Measurements from ENCODE around the gene BLTP3B. TPM values are rescaled to one million over a fixed set of nuclear protein-coding genes. Genes with fewer than 3 reads are reported as not detected.

The BLTP3B gene
- total and polyA plus RNA-seq, 2 of the 13 experiments (the other 11 are each of a cell fraction or from before 2014, with no cell fraction given) = 15.6 to 24.4 TPM

DNA sequence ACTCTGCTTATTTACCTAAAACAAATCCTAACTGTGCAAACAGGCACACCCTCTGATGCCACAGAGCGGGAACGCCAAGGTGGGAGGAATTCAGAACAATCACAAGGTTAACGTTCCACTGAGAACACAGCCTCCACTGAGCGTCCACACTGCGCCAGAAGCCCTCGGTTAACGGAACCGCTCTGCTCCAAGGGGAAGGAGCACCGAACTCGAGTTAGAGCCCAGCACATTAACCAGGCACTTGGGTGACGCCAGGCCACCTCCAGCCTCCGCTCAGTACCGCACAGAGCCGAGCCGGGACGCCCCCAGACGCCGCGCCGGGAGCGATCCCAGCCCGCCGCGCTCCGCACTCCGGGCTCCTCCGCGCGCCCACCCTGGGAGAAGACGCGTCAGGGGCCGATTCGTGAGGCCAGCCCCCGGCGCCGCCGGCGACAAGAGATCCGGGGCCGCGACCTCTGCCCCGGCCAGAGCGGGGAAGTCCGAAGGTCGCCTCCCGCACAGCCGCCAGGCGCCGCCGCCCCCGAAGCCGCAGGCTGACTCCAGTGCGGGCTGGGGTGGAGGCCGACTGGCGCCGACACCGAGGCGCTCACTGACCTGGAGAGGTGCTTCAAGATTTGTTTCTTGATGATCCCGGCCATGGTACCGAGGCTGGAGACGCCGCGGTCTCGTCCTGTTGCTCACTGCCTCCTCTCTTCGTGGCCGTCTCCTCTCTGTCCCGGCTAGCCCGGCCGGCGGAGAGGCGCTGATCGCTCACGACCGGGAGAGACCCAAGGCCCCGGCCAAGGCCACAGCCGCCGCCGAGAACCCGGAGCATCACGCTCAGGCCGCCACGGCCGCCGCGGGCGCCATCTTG, 450 bp downstream of the BLTP3B start (continued):
- no peak for TF ChIP-seq PBX3 (CRISPR knock-in tag; IDR thresholded peaks at IDR 0.05; ENCODE audit: borderline replicate concordance)
- TF ChIP-seq ZNF839 (CRISPR knock-in tag; IDR thresholded peaks at IDR 0.05; ENCODE audit: borderline replicate concordance) = no peak
- TF ChIP-seq MIER3 (CRISPR knock-in tag; IDR thresholded peaks at IDR 0.05; ENCODE audit: borderline replicate concordance) = no peak
- no peak for TF ChIP-seq ZNF382 (CRISPR knock-in tag; IDR thresholded peaks at IDR 0.05; ENCODE audit: borderline replicate concordance)
- no peak for TF ChIP-seq ZFP36L2 (CRISPR knock-in tag; IDR thresholded peaks at IDR 0.05)
- TF ChIP-seq PLRG1 (conservative IDR thresholded peaks at IDR 0.05) = no peak
- no peak for TF ChIP-seq KDM4B (CRISPR knock-in tag; IDR thresholded peaks at IDR 0.05)
- TF ChIP-seq, protein P1, sequence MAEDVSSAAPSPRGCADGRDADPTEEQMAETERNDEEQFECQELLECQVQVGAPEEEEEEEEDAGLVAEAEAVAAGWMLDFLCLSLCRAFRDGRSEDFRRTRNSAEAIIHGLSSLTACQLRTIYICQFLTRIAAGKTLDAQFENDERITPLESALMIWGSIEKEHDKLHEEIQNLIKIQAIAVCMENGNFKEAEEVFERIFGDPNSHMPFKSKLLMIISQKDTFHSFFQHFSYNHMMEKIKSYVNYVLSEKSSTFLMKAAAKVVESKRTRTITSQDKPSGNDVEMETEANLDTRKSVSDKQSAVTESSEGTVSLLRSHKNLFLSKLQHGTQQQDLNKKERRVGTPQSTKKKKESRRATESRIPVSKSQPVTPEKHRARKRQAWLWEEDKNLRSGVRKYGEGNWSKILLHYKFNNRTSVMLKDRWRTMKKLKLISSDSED (CRISPR knock-in tag; IDR thresholded peaks at IDR 0.05) = no peak
- no peak for TF ChIP-seq MBNL3 (CRISPR knock-in tag; conservative IDR thresholded peaks at IDR 0.05)
- peak; percentile 81; the same call in 1 of the 2 replicates for TF ChIP-seq KDM5B (CRISPR knock-in tag; IDR thresholded peaks at IDR 0.05; ENCODE audit: borderline replicate concordance)
- TF ChIP-seq ZNF34 (CRISPR knock-in tag; IDR thresholded peaks at IDR 0.05; ENCODE audit: borderline replicate concordance) = no peak
- no peak for TF ChIP-seq ZNF317 (CRISPR knock-in tag; IDR thresholded peaks at IDR 0.05)
- no peak for TF ChIP-seq ZNF784 (CRISPR knock-in tag; IDR thresholded peaks at IDR 0.05; ENCODE audit: borderline replicate concordance)
- TF ChIP-seq, protein P2, sequence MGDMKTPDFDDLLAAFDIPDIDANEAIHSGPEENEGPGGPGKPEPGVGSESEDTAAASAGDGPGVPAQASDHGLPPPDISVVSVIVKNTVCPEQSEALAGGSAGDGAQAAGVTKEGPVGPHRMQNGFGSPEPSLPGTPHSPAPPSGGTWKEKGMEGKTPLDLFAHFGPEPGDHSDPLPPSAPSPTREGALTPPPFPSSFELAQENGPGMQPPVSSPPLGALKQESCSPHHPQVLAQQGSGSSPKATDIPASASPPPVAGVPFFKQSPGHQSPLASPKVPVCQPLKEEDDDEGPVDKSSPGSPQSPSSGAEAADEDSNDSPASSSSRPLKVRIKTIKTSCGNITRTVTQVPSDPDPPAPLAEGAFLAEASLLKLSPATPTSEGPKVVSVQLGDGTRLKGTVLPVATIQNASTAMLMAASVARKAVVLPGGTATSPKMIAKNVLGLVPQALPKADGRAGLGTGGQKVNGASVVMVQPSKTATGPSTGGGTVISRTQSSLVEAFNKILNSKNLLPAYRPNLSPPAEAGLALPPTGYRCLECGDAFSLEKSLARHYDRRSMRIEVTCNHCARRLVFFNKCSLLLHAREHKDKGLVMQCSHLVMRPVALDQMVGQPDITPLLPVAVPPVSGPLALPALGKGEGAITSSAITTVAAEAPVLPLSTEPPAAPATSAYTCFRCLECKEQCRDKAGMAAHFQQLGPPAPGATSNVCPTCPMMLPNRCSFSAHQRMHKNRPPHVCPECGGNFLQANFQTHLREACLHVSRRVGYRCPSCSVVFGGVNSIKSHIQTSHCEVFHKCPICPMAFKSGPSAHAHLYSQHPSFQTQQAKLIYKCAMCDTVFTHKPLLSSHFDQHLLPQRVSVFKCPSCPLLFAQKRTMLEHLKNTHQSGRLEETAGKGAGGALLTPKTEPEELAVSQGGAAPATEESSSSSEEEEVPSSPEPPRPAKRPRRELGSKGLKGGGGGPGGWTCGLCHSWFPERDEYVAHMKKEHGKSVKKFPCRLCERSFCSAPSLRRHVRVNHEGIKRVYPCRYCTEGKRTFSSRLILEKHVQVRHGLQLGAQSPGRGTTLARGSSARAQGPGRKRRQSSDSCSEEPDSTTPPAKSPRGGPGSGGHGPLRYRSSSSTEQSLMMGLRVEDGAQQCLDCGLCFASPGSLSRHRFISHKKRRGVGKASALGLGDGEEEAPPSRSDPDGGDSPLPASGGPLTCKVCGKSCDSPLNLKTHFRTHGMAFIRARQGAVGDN (CRISPR knock-in tag; IDR thresholded peaks at IDR 0.05) = peak; percentile 87
- TF ChIP-seq, protein P3, sequence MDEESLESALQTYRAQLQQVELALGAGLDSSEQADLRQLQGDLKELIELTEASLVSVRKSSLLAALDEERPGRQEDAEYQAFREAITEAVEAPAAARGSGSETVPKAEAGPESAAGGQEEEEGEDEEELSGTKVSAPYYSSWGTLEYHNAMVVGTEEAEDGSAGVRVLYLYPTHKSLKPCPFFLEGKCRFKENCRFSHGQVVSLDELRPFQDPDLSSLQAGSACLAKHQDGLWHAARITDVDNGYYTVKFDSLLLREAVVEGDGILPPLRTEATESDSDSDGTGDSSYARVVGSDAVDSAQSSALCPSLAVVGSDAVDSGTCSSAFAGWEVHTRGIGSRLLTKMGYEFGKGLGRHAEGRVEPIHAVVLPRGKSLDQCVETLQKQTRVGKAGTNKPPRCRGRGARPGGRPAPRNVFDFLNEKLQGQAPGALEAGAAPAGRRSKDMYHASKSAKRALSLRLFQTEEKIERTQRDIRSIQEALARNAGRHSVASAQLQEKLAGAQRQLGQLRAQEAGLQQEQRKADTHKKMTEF (CRISPR knock-in tag; IDR thresholded peaks at IDR 0.05) = peak; percentile 77
- TF ChIP-seq KDM6A (CRISPR knock-in tag; IDR thresholded peaks at IDR 0.05; ENCODE audit: low read depth) = no peak
- peak; percentile 11; the same call in 1 of the 2 replicates for TF ChIP-seq ETV5 (CRISPR knock-in tag; IDR thresholded peaks at IDR 0.05; ENCODE audit: borderline replicate concordance)
- no peak for TF ChIP-seq SALL2 (CRISPR knock-in tag; IDR thresholded peaks at IDR 0.05)
- peak; percentile 93 for TF ChIP-seq HMG20A (CRISPR knock-in tag; IDR thresholded peaks at IDR 0.05; ENCODE audit: borderline replicate concordance)
- no peak for TF ChIP-seq CBX1 (IDR thresholded peaks at IDR 0.05; ENCODE audit: low read depth)
- no peak for TF ChIP-seq ELF1 (CRISPR knock-in tag; IDR thresholded peaks at IDR 0.05)
- TF ChIP-seq ZNF510 (CRISPR knock-in tag; IDR thresholded peaks at IDR 0.05; ENCODE audit: low read depth) = no peak

All from HepG2 (cell line).